Ramos (cell line): ENCODE data around the gene DMXL2.
"Not testable (repeated sequence)": the region's sequence is repeated elsewhere in the genome, so short reads cannot be mapped to it uniquely, and the experiment has no call there.

Experiments used
- in situ Hi-C: fragments of 300-500 bp; cut with MboI; formaldehyde crosslinking; loops from one replicate; pipeline ENCODE4 v1.14.3; 2022; ENCODE audit warnings: low sequenced_read_pairs; ENCODE audit not compliant: unreplicated experiment

Gene DMXL2

GRCh38 chr15:51496246-51496645, 126.3 kb downstream of the DMXL2 start:
- in situ Hi-C loops: no loop called here

GRCh38 chr15:51494411-51495314, 127.9 kb downstream of the DMXL2 start:
- in situ Hi-C loops: no loop called here

- in situ Hi-C loops: no loop called here
Measured at GRCh38 chr15:51493892-51494291, 128.7 kb downstream of the DMXL2 start.

GRCh38 chr15:51492528-51492927, 130.0 kb downstream of the DMXL2 start:
- in situ Hi-C loops: no loop called here

- in situ Hi-C loops: no loop called here
Measured at GRCh38 chr15:51491941-51492340, 130.6 kb downstream of the DMXL2 start.

GRCh38 chr15:51484781-51485180, 137.8 kb downstream of the DMXL2 start:
- in situ Hi-C loops: no loop called here

GRCh38 chr15:51483985-51484384, 138.6 kb downstream of the DMXL2 start:
- in situ Hi-C loops: no loop called here

GRCh38 chr15:51483520-51483919, 139.1 kb downstream of the DMXL2 start:
- in situ Hi-C loops: no loop called here

- in situ Hi-C loops: no loop called here
Measured at GRCh38 chr15:51475736-51476135, 146.8 kb downstream of the DMXL2 start.

- in situ Hi-C loops: no loop called here
Measured at GRCh38 chr15:51470512-51470911, 152.1 kb downstream of the DMXL2 start.

GRCh38 chr15:51460796-51461195, 161.8 kb downstream of the DMXL2 start:
- in situ Hi-C loops: no loop called here

GRCh38 chr15:51450001-51450400, 172.6 kb downstream of the DMXL2 start:
- in situ Hi-C loops: no loop called here

GRCh38 chr15:51448622-51449399, 173.8 kb downstream of the DMXL2 start:
- in situ Hi-C loops: no loop called here

GRCh38 chr15:51447855-51448621, 174.5 kb downstream of the DMXL2 start:
- in situ Hi-C loops: no loop called here

GRCh38 chr15:51446029-51446744, 176.4 kb downstream of the DMXL2 start:
- in situ Hi-C loops: not testable (repeated sequence)

GRCh38 chr15:51444807-51445206, 177.8 kb downstream of the DMXL2 start:
- in situ Hi-C loops: no loop called here

- in situ Hi-C loops: no loop called here
Measured at GRCh38 chr15:51444112-51444511, 178.5 kb downstream of the DMXL2 start.

- in situ Hi-C loops: no loop called here
Measured at GRCh38 chr15:51443282-51443914, 179.2 kb downstream of the DMXL2 start.

- in situ Hi-C loops: no loop called here
Measured at GRCh38 chr15:51438526-51438925, 184.0 kb downstream of the DMXL2 start.
